Mammary epithelial cell (primary cell): ENCODE results near the gene NUDT3.

Experiments used
- EZH2 ChIP-seq: IDR thresholded peaks from 2 replicates; pipeline ENCODE4 v1.6.1; 2012; ENCODE audit warnings: low read length, inconsistent platforms, borderline replicate concordance
- TF ChIP-seq, protein P1 (sequence below), 2 donors: IDR thresholded peaks in 1 of 2; conservative IDR thresholded peaks in 1 of 2; 2 replicates each; pipeline ENCODE4 v1.5.1; 2011 to 2012; ENCODE audit warnings: inconsistent platforms in 2 of 2, low read length in 2 of 2, mild to moderate bottlenecking in 2 of 2, control low read depth in 1 of 2, low read depth in 1 of 2; ENCODE audit not compliant: insufficient read depth in 1 of 2; ENCODE audit errors: extremely low read depth in 1 of 2

DNA sequence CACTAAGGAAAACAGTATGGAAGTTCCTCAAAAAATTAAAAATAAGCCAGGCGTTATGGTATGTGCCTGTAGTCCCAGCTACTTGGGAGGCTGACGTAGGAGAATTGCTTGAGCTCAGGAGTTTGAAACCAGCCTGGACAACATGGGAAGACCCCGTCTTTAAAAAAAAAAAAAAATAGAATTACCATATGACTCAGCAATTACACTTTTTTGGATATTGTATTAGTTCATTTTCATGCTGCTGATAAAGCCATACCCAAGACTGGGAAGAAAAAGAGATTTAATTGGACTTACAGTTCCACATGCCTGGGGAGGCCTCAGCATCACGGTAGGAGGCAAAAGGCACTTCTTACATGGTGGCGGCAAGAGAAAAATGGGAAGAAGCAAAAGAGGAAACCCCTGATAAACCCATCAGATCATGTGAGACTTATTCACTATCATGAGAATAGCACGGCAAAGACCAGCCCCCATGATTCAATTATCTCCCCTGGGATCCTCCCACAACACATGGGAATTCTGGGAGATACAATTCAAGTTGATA, 132.9 kb downstream of the NUDT3 start:
- TF ChIP-seq, protein P1, sequence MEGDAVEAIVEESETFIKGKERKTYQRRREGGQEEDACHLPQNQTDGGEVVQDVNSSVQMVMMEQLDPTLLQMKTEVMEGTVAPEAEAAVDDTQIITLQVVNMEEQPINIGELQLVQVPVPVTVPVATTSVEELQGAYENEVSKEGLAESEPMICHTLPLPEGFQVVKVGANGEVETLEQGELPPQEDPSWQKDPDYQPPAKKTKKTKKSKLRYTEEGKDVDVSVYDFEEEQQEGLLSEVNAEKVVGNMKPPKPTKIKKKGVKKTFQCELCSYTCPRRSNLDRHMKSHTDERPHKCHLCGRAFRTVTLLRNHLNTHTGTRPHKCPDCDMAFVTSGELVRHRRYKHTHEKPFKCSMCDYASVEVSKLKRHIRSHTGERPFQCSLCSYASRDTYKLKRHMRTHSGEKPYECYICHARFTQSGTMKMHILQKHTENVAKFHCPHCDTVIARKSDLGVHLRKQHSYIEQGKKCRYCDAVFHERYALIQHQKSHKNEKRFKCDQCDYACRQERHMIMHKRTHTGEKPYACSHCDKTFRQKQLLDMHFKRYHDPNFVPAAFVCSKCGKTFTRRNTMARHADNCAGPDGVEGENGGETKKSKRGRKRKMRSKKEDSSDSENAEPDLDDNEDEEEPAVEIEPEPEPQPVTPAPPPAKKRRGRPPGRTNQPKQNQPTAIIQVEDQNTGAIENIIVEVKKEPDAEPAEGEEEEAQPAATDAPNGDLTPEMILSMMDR (conservative IDR thresholded peaks at IDR 0.05 in 1 of 2, IDR thresholded peaks at IDR 0.05 in 1 of 2; ENCODE audit: extremely low read depth in 1 of 2, insufficient read depth in 1 of 2, low read depth in 1 of 2, low read length in 2 of 2) = no peak
- no peak for TF ChIP-seq EZH2
